Omental fat pad (tissue), 4 donors: ENCODE results near the gene GPR35. TPM values are rescaled to one million over a fixed set of nuclear protein-coding genes. Genes with fewer than 3 reads are reported as not detected.
A peak's percentile ranks its signal among the peaks of the same experiment; 100 is the strongest.

ENCODE experiments used
- ATAC-seq: fragments of 150-250 bp; one replicate; pipeline ENCODE4 v1.9.1; 2016; ENCODE audit warnings: mild to moderate bottlenecking, moderate library complexity; ENCODE audit not compliant: low FRiP score
- DNase-seq: peaks from one replicate; pipeline ENCODE4 v3.0.0-alpha.2; 2019; ENCODE audit warnings: low spot score
- CTCF ChIP-seq, 3 donors: fragments of 450-650 bp; IDR thresholded peaks; one replicate each; pipeline ENCODE4 v1.5.1; 2016 to 2017; ENCODE audit warnings: antibody characterized with exemption in 3 of 3, mild to moderate bottlenecking in 3 of 3, moderate library complexity in 2 of 3
- total RNA-seq, 4 donors: library from RNA; depleted of rRNA; stranded (reverse); fragments of >200 nt; gene quantifications; one replicate each; pipeline ENCODE4 v1.1.0, GENCODE V29; 2016

GPR35 gene
- total RNA-seq, 4 donors from 2014 or later: 1.3 to 2.4 (median 1.9) TPM

- DNase-seq (no peak), ATAC-seq (no peak)
- no peak for TF ChIP-seq CTCF (IDR thresholded peaks at IDR 0.05)
Observed at GRCh38 chr2:240585101-240585500, 40.2 kb upstream of the GPR35 start.

GRCh38 chr2:240585681-240586197, 39.5 kb upstream of the GPR35 start:
- no peak for TF ChIP-seq CTCF (IDR thresholded peaks at IDR 0.05)
- DNase-seq (no peak), ATAC-seq (no peak)

- DNase-seq (peak; percentile 91), ATAC-seq (peak; percentile 93)
- no peak for TF ChIP-seq CTCF (IDR thresholded peaks at IDR 0.05)
Observed at GRCh38 chr2:240586198-240586918, 38.9 kb upstream of the GPR35 start, which contains the start of gene CAPN10. Gene CAPN10, plus strand, starts transcription at chr2:240586734. Its CDS starts 178 bp downstream, at chr2:240586912.

GRCh38 chr2:240586919-240587800, 38.1 kb upstream of the GPR35 start:
- TF ChIP-seq CTCF (IDR thresholded peaks at IDR 0.05): no peak
- DNase-seq (no peak), ATAC-seq (peak; percentile 10)

- TF ChIP-seq CTCF (IDR thresholded peaks at IDR 0.05): no peak
- DNase-seq: no peak
- no peak for ATAC-seq
Observed at GRCh38 chr2:240588006-240588655, 37.1 kb upstream of the GPR35 start.

- ATAC-seq (no peak), DNase-seq (no peak)
- TF ChIP-seq CTCF (IDR thresholded peaks at IDR 0.05): no peak
Observed at GRCh38 chr2:240588669-240589068, 36.6 kb upstream of the GPR35 start.
